Measurements from ENCODE around the gene TMEM232.

DNA sequence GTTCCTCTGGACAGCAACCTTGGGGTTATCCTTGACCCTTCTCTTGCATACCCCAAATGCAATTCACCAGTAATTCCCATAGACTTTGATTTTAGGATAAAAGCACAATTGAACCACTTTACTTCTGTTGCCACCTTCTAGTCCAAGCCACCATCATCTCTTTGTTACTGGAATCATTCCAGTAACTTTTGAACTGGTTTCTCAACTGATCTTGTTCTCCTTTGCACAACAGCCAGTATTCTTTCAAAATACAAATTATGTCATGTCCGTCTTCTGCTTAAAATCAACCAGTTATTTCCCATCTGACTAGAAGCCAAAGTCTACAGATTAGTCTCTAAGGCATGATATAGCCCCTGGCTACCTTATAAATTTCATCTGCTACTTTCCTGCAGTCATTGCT lies 33.7 kb upstream of the TMEM232 start:
- TF ChIP-seq EZH2phosphoT487 (IDR thresholded peaks at IDR 0.05; ENCODE audit: insufficient read depth, low read depth) (no peak), EZH2 (IDR thresholded peaks at IDR 0.05; ENCODE audit: insufficient read depth, poor library complexity, severe bottlenecking) (no peak)

All from GM23248 (cell line).